22Rv1 (cell line): ENCODE data around the gene IL13.

Experiments used
- H3K27ac ChIP-seq: fragments of 450-650 bp; 2 replicates; pipeline ENCODE4 v1.5.1; 2017
- ZFX ChIP-seq: fragments of 450-650 bp; IDR thresholded peaks from 2 replicates; pipeline ENCODE4 v1.6.1; 2017; ENCODE audit warnings: antibody characterized with exemption, borderline replicate concordance
- TF ChIP-seq, protein P1 (sequence below): fragments of 450-650 bp; IDR thresholded peaks from 2 replicates; pipeline ENCODE4 v1.5.1; 2017; ENCODE audit warnings: mild to moderate bottlenecking

IL13 gene

GRCh38 chr5:132673939-132674630 is 16.1 kb downstream of the IL13 start, which contains the start of gene IL4:
IL4 (plus strand) TSS chr5:132673989; CDS start chr5:132674051, 62 bp downstream.
- H3K27ac ChIP-seq = no peak within 1 kb of the TSS

GRCh38 chr5:132674671-132675506 is 16.9 kb downstream of the IL13 start:
- H3K27ac ChIP-seq = no peak overlapping the region
- TF ChIP-seq ZFX = no peak
- TF ChIP-seq, protein P1, sequence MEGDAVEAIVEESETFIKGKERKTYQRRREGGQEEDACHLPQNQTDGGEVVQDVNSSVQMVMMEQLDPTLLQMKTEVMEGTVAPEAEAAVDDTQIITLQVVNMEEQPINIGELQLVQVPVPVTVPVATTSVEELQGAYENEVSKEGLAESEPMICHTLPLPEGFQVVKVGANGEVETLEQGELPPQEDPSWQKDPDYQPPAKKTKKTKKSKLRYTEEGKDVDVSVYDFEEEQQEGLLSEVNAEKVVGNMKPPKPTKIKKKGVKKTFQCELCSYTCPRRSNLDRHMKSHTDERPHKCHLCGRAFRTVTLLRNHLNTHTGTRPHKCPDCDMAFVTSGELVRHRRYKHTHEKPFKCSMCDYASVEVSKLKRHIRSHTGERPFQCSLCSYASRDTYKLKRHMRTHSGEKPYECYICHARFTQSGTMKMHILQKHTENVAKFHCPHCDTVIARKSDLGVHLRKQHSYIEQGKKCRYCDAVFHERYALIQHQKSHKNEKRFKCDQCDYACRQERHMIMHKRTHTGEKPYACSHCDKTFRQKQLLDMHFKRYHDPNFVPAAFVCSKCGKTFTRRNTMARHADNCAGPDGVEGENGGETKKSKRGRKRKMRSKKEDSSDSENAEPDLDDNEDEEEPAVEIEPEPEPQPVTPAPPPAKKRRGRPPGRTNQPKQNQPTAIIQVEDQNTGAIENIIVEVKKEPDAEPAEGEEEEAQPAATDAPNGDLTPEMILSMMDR = no peak

More at GRCh38 chr5:132673939-132674630, 16.1 kb downstream of the IL13 start, which contains the start of gene IL4:
- TF ChIP-seq ZFX = no peak
- TF ChIP-seq, protein P1 = no peak

- TF ChIP-seq ZFX = no peak
- TF ChIP-seq, protein P1 = no peak
- H3K27ac ChIP-seq = no peak overlapping the region
Observed at GRCh38 chr5:132675936-132676689, 18.1 kb downstream of the IL13 start.

- no peak for TF ChIP-seq ZFX
- TF ChIP-seq, protein P1 = no peak
- no peak overlapping the region for H3K27ac ChIP-seq
Observed at GRCh38 chr5:132677191-132677590, 19.2 kb downstream of the IL13 start.

DNA sequence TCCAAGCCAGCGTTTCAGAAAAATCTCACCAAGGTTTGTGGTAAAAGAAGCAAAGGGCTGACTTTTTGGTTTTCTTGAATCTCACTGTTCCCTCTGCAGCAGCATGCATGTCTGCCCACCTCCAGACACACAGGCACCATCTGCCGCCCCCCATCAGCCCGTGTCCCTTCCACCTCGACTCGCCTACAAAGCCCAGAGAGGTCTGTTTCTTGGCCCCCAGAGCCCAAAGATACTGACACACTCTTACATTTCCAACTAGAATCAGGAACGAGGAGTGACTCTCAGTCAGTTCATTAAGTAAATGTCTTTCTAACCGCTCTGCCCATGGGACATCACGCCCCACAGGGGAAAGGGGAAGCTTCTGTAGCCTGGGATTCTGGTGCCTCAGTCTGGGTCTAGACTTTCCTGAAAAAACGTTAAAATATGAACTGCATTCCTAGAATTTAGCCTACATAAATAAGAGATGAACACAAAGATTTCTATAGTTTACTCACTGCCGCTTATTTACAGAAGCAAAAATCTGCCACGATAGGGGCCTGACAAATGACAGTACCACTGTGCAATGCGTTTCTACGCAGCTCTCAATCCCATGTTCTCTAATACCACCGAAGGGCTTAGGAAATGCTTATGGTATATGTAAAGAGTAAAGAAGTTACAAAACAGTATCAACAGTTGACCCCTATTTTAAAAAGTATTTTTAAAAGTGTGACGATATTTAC is 19.9 kb downstream of the IL13 start:
- TF ChIP-seq, protein P1 = no peak
- no peak for TF ChIP-seq ZFX
- H3K27ac ChIP-seq = no peak overlapping the region

DNA sequence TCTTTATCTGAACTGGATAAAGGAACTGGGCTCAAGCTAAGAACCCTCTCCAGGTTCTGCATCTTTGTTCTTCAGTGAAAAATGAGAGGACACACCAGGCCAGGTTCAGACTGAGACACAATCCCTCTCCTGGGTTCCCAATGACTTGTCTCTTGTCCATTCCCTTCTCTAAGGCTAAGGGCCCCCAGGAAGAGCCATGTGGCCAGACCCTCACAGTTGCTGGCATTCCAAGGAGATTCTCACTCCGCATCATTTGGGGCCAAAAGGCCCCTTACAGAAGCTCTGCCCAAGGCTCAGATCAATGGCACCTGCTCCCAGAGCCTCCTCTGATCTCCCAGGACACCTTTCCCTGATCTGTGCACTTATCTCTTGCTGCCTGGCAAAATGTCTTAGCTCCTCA is 20.8 kb downstream of the IL13 start:
- TF ChIP-seq ZFX = no peak
- TF ChIP-seq, protein P1 = no peak
- no peak overlapping the region for H3K27ac ChIP-seq
